COLO829 (cell line): ENCODE results near the gene RBM39.
A peak's percentile ranks its signal among the peaks of the same experiment; 100 is the strongest.
"Not testable (repeated sequence)": the region's sequence is repeated elsewhere in the genome, so short reads cannot be mapped to it uniquely, and the experiment has no call there.

Experiments used
- DNase-seq: peaks from one replicate; pipeline ENCODE4 v3.0.0; 2012; ENCODE audit warnings: low spot score

The RBM39 gene

DNA sequence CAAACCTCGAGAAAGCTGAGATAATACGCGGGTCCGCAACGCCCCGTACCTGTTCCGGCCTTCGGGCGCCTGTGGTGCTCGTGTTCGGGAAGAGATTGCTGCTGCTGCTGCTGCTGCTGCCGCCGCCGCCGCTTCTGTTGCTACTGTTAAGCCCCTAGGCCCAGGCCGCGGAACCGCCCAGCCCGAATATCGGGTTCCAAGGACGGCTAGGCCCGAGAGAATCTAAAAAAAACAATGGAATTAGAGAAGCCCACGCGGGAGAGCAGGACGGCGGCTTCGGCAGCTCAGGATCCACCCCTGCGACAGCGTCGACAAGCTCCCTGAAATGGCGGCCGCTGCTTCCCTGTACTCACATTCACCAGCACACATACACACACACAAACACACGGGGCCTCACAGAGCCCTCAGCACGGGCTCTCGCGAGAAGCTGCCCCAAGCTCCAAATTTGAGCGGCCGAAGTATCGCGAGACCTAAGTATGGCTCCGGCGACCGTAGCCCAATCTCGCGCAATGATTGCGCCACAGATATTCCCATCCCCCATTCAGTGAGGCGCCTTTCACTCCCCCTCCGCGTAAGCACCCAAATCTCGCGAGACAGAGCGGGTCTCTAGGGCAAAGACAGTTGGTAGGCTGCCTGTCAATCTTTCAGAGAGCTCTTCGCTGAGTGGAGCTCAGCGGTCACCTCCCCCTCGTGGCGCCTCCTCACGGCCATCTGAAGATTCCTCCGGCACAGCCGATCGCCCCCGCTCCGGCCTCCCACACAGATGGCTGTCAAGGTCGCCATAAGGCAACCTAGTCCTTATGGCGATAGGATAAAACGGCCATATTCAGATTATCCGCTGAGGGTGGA, at the start of gene RBM39:
RBM39 (minus strand) TSS at position 369 of the 849 bp plus-strand sequence. CDS start 1,386 bp downstream, outside the sequence.
- peak; percentile 99 for DNase-seq

DNA sequence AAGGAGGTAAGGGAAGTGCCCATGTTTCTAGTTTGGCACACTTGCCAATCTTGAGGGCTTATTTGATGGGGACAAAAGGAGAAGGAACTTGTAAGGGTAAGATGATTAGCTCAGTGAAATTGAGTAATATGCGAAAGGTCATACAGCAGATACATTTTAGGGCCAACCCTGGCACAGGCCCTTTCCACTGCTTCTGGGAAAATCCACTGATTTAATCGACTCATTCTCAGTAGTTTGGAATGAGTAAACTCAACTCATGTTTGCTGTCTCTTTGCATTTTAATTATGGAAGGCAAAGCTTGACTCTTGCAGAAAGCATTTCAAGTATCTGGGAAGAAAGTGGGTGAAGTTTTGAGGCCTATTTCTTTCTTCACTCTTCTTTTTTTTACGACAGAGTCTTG, 49.8 kb upstream of the RBM39 start:
- DNase-seq = no peak

DNA sequence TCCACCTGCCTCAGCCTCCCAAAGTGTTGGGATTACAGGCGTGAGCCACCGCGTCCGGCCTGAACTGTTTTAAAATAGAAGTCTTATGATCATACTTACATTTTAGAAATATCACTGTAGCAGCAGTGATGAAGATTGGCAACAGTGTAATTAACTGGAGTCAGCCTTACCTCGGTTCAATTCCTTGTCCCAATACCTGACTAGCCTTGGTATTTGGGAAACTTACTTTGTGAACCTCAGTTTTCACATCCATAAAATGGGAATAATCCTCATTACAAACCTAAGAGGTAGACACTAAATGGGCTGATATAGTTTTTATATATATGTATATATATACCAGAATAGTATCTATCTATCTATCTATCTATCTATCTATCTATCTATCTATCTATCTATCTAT, 49.0 kb upstream of the RBM39 start:
- DNase-seq = no peak

DNA sequence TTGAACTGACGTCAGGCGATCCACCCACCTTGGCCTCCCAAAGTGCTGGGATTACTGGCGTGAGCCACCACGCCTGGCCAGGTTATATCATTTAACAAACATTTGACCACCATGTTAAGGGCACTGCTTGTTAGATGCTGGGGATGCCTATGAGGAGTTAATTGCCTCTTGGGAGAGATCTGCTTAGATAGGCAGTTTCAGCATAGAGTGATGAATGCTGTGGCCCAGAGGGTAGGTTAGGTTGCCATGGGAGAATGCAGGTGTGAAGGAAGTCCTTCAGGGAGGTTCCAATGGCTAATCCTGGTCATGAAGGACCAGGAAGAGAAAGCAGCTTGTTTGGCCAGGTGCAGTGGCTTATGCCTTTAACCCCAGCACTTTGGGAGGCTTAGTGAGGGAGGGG, 46.7 kb upstream of the RBM39 start:
- DNase-seq = no peak

DNA sequence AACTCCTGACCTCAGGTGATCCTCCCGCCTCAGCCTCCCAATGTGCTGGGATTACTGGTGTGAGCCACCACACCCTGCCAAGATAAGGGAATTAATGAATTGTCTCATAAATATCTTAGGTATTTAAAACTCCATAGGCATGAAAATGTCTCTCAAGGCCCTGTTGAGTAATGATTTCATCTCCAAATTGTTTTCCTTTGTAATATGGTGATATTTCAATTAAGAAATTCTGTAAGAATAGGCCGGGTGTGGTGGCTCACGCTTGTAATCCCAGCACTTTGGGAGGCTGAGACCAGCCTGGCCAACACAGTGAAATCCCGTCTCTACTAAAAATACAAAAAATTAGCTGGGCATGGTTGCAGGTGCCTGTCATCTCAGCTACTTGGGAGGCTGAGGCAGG, 43.5 kb upstream of the RBM39 start:
- not testable (repeated sequence) for DNase-seq

DNA sequence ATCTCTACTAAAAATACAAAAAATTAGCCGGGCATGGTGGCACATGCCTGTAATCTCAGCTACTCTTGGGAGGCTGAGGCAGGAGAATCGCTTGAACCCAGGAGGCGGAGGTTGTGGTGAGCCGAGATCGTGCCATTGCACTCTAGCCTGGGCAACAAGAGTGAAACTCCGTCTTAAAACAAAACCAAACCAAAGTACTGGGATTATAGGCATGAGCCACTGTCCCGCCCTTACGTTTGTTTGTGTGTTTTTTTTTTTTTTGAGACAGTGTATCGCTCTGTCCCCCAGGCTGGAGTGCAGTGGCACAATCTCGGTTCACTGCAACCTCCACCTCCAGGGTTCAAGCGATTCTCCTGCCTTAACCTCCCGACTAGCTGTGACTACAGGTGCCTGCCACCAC, 41.8 kb upstream of the RBM39 start:
- not testable (repeated sequence) for DNase-seq

DNA sequence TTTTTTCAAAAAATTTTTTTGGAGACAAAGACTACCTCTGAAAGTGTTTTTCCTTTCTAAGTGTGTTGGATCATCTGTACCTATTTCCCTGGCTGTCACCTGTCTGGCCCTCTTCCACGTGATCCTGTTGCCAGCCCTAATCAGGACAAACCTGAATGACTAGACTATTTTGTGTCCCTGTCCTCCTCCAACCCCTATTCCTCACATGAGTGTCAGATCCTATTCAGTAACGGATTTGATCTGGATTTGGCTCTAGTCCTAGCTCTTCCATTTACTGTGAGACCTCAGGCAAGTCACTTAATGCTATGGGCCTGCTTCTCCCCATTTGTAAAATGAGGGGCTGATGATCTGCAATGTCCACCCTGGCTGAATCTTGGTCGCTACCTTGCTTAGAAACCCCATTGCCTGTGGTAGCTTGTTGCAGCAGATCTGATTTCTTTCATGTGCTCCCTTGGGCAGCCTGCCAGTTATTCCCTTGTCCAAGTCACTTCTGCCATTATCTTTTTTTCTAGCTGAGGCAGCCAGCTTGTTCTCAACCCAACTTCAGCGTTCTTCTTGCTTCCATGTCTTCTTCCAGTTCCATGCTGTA, 34.5 kb upstream of the RBM39 start:
- DNase-seq = no peak

DNA sequence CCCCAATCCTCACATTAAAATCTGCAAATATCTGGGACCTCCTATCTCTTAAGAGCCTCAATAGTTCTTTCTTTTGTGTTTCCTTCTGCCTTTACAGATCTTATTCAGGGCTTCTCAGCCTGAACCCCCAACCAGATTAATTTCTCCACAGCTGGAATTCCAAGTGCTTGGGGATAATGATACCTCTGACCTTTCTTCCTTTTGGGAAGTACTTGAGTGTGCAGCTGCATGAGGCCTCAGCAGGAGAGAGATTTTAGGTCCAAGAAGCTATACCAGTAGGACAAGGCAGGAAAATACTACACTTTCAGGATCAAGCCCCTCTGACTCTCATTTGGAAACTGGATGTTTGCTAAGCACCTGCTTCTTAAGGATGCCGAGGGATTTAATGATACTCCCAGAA, 32.3 kb upstream of the RBM39 start:
- DNase-seq = no peak

DNA sequence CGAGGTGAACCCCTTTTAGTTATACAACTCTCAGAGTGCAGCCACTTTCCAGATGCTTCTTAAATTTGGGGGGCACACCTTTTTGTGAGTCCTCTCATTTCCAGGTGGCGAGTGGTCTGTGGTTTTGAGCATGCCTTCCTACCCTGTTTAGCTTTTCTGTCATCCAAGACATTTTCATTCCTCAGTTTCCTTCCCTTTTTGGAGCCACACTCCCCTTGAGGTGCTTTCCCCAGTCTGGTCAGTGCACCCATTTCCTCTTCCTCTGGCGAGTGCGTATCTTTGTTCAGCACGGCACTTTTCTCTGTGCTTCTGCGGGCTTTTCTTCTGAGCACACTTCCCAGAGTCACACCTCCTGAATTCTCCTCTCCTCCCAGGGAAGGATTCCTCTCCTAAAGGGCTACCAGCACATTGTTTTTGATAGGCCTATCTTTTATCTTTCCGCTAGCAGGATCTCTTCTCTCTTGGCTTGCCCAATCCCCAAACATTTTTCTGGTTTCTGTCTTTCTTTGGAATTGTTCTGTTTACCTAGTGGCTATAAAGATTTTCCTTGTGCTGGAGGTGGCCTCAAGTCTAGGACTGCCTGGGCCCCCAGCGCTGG, 31.2 kb upstream of the RBM39 start:
- no peak for DNase-seq

DNA sequence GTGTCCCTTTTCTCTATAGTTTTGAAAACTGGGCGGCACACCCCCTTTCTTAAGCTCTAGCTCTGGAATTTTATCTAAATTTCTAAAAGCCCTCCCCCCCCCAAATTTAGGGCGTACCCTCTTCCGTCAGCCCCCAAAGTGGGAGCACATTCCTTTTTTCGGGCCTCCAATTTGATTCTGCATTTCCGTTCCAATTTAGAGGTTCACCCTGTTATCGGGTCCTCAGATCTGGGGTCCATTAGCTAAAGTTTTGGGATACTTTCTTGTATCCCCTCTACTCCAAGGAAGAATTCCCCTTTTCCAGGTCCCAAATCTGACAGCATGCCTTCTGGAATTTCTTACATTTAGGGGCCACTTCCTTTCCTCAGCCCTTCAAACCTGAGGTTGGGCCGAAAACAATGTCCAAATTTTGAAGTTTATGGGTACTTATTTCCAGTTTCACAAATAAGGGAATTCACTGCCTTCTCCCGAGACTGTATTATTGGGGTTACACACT, 30.6 kb upstream of the RBM39 start:
- no peak for DNase-seq

DNA sequence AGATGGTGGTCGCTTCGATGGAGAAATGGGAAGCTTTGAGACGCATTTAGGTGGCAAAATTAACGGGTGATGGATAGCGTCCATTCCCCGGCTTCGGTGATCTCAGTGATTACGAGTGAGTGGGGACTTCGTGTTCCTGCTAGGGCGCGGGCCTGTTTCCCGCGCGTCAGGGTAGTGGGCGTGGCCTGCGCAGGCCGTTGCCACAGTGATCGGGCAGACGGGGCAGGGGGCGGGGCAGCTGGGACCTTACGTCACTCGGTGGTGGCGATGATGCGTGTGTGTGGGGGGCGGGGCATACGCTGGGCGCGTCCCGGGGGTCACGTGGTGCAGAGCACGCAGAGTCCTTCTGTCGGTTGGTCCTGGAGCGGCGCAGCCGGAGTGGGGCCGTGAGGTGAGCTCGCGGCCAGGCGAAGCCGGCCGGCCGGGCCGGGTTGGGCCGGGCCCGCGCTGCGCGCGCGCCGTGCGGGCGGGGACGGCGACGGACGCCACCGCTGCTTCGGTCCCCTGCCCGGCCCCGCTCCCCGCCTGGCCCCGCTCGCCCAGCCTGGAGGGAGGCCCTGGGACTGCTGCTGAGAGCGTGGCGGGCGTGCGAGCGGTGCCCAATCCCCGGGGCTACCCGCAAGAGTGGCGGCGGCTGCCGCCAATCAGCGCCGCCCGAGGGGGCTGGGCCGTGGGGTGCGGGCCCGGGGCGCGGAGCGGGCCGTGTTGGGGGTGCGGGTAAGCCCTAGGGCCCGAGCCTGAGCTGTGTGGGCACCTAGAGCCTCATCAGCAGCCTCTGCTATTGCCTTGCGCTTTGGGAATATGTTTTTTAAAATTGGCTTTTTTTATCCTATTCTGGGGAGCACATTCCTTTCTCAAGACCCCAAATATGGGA, 29.9 kb upstream of the RBM39 start, which contains the start of gene PHF20:
PHF20 (plus strand) TSS at position 327 of the 874 bp plus-strand sequence. CDS start 29,508 bp downstream, outside the sequence.
- peak; percentile 98 for DNase-seq

DNA sequence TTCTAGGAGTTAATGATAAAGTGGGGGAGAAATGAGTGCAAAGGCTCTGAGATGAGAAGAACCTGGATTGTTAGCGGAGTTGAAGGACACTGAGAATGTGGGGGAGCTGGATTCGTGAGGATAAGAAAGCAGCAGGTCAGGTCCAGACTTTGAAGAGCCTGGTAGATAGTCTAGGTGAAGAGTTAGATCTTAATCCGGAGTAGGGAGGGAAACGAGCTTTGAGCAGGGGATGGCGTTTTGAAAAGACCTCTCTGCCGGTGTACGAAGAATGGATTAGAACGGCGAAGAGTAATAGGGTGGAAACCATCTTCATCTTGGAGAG, 29.3 kb upstream of the RBM39 start:
- no peak for DNase-seq

DNA sequence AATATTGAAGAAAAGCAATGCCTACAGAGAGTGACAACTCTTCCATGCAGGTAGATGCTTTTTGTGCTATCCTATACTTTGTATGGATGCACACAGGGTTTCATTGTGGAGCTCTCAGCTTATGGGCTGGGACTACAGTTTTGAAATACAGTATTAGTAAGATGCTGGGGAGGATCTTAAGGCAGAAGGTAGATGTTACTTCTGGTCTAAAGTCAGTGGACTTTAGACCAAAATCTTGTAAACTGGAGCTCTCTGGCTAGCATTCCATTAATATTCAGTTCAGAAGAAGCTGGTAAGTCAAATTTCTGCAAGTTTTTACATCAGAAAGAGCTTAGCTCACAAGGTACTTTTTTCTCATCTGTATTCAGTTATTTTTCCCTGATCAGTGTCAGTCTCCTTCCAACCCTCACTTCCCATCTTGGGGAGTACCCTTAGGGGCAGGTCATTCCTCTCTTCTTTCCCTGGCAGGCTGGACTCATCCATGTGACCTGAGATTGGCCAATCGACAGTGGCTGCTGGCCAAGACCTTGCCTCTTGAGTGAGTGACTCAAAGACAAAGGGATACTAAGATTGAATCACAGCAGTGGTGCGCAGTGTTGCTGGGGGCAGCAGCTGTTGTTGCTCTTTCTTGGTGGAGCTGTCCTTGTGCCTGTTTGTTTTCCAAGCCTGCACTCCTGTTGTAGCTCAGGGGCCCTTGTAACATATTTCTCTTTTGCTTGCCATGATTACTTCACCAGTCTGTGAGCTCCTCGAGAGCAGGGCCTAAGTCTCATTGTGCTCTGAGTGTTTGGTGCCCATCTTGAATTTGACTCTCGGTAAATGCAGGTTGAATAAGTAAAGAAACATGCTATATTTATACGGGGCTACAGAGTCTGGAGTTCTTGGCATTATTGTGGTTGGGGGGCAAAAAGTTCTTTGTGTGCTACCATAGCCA, 26.9 kb upstream of the RBM39 start:
- peak; percentile 96 for DNase-seq

DNA sequence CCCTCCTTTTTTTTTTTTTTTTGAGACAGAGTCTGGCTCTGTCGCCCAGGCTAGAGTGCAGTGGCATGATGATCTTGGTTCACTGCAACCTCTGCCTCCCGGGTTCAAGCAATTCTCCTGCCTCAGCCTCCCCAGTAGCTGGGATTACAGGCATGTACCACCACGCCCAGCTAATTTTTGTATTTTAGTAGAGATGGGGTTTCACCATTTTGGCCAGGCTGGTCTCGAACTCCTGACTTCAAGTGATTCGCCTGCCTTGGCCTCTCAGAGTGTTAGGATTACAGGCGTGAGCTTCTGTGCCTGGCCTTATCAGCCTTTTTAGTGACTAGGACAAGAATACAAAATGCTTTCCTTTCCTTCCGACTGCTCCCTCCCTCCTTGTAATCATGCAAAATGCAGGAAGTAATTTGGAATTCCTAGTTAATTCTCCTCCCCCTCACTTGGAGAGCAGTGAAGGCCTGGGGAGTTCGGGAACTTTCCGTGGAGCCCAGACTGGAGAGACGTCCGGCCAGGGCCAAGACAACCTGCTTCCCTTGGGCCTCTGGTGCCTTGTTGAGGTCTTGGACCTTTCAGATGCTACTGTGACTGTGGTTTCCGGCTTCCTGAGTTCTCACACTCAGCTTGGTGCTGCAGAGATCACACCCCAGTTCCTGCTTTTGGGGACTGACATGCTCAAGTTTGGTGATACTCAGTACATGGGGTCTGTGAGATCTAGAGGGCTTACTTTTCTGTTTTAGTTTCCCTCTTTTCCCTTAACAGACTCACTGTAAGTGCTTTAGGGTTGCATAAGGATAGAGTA, 25.8 kb upstream of the RBM39 start:
- DNase-seq = no peak

DNA sequence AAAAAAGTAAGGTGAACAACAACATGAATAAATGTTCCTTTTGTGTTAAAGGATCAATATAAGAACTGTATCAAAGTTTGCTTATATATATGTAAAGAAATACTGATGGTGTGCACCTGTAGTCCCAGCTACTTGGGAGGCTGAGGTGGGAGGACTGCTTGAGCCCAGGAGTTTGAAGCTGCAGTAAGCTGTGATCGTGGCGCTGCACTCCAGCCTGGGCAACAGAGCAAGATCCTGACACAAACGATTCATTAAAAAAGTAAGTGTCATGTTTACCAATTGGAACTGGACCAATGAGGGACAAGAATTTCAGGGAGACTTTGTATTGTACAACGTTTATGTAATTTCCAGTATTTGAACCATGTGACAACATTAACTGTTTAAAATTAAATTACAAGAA, 24.8 kb upstream of the RBM39 start:
- DNase-seq = no peak

DNA sequence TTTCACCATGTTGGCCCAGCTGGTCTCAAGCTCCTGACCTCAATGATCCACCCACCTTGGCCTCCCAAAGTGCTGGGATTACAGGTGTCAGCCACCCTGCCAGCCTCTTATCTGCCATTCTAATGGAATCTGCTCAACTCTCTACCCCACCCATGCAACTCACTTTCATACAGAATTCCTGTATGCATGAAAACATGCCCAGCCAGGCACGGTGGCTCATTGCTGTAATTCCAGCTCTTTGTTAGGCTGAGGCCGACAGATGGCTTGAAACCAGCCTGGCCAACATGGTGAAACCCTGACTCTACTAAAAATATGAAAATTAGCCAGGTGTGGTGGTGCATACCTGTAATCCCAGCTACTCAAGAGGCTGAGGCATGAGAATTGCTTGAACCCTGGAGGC, 22.9 kb upstream of the RBM39 start:
- not testable (repeated sequence) for DNase-seq

DNA sequence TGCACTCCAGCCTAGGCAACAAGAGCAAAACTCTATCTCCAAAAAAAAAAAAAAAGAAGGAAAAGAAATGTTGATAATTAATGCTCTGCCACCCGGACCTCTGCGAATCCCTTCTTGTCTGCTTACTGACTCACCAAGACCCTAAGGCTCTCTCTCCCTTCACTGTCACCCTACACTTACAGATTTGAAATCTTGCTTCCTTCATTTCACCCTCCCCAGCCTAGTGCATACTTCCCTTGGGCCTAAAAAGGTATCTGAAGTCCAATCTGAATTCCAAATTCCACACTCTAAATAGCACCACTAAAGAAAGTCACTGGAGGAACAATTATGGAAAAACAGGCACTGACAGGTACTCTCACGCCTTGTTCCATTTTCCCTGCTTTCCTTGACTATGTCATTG, 20.4 kb upstream of the RBM39 start:
- no peak for DNase-seq

DNA sequence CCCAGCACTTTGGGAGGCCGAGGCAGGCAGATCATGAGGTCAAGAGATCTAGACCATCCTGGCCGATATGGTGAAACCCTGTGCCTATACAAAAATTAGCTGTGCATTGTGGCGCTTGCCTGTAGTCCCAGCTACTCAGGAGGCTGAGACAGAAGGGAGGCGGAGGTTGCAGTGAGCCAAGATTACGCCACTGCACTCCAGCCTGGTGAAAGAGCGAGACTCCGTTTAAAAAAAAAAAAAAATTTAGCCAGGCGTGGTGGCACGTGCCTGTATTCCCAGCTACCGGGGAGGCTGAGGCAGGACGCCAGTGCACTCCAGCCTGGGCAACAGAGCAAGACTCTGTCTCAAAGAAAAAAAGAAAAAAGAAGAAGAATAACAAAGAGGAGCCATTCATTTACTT, 19.5 kb upstream of the RBM39 start:
- not testable (repeated sequence) for DNase-seq

DNA sequence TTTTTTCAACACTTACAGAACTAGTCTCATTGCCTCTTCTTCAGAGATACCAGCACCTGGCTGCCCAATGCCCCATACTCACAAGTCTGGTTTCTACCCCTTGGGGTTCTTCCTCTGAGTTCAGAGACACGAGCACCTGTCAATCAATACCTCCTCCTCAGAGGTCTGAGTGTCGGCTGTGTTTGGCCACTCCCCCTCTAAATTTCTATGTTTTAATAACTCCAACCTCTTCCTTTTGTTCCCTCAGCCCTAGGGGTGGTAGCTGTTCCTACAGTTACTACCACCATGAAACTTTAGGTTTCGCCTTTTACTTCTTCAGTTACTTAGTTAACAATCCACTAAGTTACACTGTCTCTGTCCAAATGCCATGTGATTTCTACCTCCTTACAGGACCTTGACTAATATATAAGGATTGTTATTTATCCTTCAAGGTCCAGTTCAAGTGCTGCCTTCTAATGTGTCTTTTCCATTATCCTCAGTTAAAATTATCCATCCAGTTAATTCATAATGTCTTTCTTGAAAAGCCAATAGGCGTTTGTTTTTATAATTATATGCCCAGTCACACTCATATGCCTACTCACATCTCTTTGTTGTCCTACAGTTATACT, 15.1 kb upstream of the RBM39 start:
- no peak for DNase-seq

DNA sequence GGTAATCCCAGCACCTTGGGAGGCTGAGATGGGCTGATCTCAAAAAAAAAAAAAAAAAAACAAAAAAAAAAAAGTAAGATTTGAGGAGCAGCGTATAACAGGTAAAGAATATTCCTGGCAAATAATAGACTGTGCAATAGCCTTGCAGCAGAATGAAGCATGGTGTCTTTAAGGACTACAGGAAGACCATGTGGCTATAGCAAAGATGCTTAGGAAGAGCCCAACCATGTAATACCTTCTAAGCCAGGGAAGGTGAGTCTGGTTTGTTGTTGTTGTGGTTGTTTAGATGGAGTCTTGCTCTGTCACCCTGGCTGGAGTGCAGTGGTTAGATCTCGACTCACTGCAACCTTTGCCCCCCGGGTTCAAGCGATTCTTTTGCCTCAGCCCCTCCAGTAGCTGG, 14.3 kb upstream of the RBM39 start:
- DNase-seq = no peak
